ENCODE data around the gene SHISAL1. TPM values are rescaled to one million over a fixed set of nuclear protein-coding genes. Genes with fewer than 3 reads are reported as not detected.

Gene SHISAL1
- total RNA-seq, 3 donors from 2014 or later: 0.32 to 1.2 (median 0.33) TPM

- TF ChIP-seq POLR2A (IDR thresholded peaks at IDR 0.05): no peak
- TF ChIP-seq CTCF (IDR thresholded peaks at IDR 0.05): no peak
- no peak for TF ChIP-seq POLR2AphosphoS5 (IDR thresholded peaks at IDR 0.05)
Observed at GRCh38 chr22:44214764-44215163, 98.0 kb downstream of the SHISAL1 start.

GRCh38 chr22:44214187-44214586 lies 98.6 kb downstream of the SHISAL1 start:
- H3K27ac ChIP-seq: no peak overlapping the region
- no peak for DNase-seq (ENCODE audit: low spot score in 2 of 2)
- intact Hi-C loops (cut with DNase I; ENCODE audit: low total_unique reads): no loop called here

More at GRCh38 chr22:44214764-44215163, 98.0 kb downstream of the SHISAL1 start:
- intact Hi-C loops (cut with DNase I; ENCODE audit: low total_unique reads): no loop called here
- Histone ChIP-seq H3K4me3 (no peak overlapping the region), H3K9me3 (peaks cover 15 to 16% of the 10 kb centered on the region in 2 donors), H3K27me3 (no peaks in the 10 kb centered on the region), H3K36me3 (no peaks in the 10 kb centered on the region), H3K4me1 (no peaks in the 10 kb centered on the region), H3K27ac (no peak overlapping the region)
- no peak for DNase-seq (ENCODE audit: low spot score in 2 of 2)

GRCh38 chr22:44213489-44214043 lies 99.2 kb downstream of the SHISAL1 start:
- no peak overlapping the region for H3K4me3 ChIP-seq
- no peak overlapping the region for H3K27ac ChIP-seq
- no peaks in the 10 kb centered on the region for H3K27me3 ChIP-seq
- DNase-seq (ENCODE audit: low spot score in 2 of 2): no peak
- H3K9me3 ChIP-seq: peaks cover 16 to 19% of the 10 kb centered on the region in 2 donors
- intact Hi-C loops (cut with DNase I; ENCODE audit: low total_unique reads): no loop called here
- H3K36me3 ChIP-seq: no peaks in the 10 kb centered on the region
- H3K4me1 ChIP-seq: no peaks in the 10 kb centered on the region
- TF ChIP-seq POLR2AphosphoS5 (IDR thresholded peaks at IDR 0.05) (no peak), POLR2A (IDR thresholded peaks at IDR 0.05) (no peak)

More at GRCh38 chr22:44214187-44214586, 98.6 kb downstream of the SHISAL1 start:
- TF ChIP-seq CTCF (IDR thresholded peaks at IDR 0.05) (no peak), POLR2A (IDR thresholded peaks at IDR 0.05) (no peak), POLR2AphosphoS5 (IDR thresholded peaks at IDR 0.05) (no peak)
- Histone ChIP-seq H3K9me3 (peaks cover 16 to 19% of the 10 kb centered on the region in 2 donors), H3K4me1 (no peaks in the 10 kb centered on the region), H3K27me3 (no peaks in the 10 kb centered on the region), H3K4me3 (no peak overlapping the region), H3K36me3 (no peaks in the 10 kb centered on the region)

- Histone ChIP-seq H3K9me3 (peaks cover 16 to 19% of the 10 kb centered on the region in 2 donors), H3K4me1 (no peaks in the 10 kb centered on the region), H3K4me3 (no peak overlapping the region), H3K27me3 (no peaks in the 10 kb centered on the region), H3K27ac (no peak overlapping the region), H3K36me3 (no peaks in the 10 kb centered on the region)
- no peak for TF ChIP-seq CTCF (IDR thresholded peaks at IDR 0.05)
- no peak for TF ChIP-seq POLR2AphosphoS5 (IDR thresholded peaks at IDR 0.05)
- TF ChIP-seq POLR2A (IDR thresholded peaks at IDR 0.05): no peak
- intact Hi-C loops (cut with DNase I; ENCODE audit: low total_unique reads): no loop called here
- no peak for DNase-seq (ENCODE audit: low spot score in 2 of 2)
Observed at GRCh38 chr22:44212936-44213335, 99.8 kb downstream of the SHISAL1 start.

GRCh38 chr22:44211946-44212930 lies 100.5 kb downstream of the SHISAL1 start:
- Histone ChIP-seq H3K27ac (peak overlapping the region in 1 of 2 donors; percentile 38), H3K4me1 (no peaks in the 10 kb centered on the region), H3K9me3 (peaks cover 16 to 19% of the 10 kb centered on the region in 2 donors), H3K4me3 (no peak overlapping the region), H3K27me3 (no peaks in the 10 kb centered on the region), H3K36me3 (no peaks in the 10 kb centered on the region)
- no peak for TF ChIP-seq CTCF (IDR thresholded peaks at IDR 0.05)
- no peak for TF ChIP-seq POLR2AphosphoS5 (IDR thresholded peaks at IDR 0.05)
- no peak for TF ChIP-seq POLR2A (IDR thresholded peaks at IDR 0.05)
- no peak for DNase-seq (ENCODE audit: low spot score in 2 of 2)
- intact Hi-C loops (cut with DNase I; ENCODE audit: low total_unique reads): no loop called here
